Measurements from ENCODE around the gene PROX1. TPM values are rescaled to one million over a fixed set of nuclear protein-coding genes. Genes with fewer than 3 reads are reported as not detected.

PROX1 gene
- total and polyA plus RNA-seq, 2 experiments from 2014 or later: 4.8 to 15.7 TPM

- no peaks in the 10 kb centered on the region for H4K20me1 ChIP-seq (ENCODE audit: insufficient read depth, poor library complexity, severe bottlenecking)
- no peaks in the 10 kb centered on the region for H3K9me2 ChIP-seq (replicated peaks; ENCODE audit: insufficient read depth)
- no peak for DNase-seq (ENCODE audit: low spot score)
- H3K27me3 ChIP-seq: no peaks in the 10 kb centered on the region
- TF ChIP-seq CTCF (IDR thresholded peaks at IDR 0.05; ENCODE audit: poor library complexity): no peak
- TF ChIP-seq EZH2phosphoT487 (IDR thresholded peaks at IDR 0.05; ENCODE audit: low read depth, severe bottlenecking, unreplicated experiment): no peak
- TF ChIP-seq EZH2 (IDR thresholded peaks at IDR 0.05; ENCODE audit: borderline replicate concordance): no peak
- H3K4me2 ChIP-seq: no peak overlapping the region
- no peaks in the 10 kb centered on the region for H3K79me2 ChIP-seq
- H2AFZ ChIP-seq: no peak overlapping the region
- no peaks in the 10 kb centered on the region for H3K4me1 ChIP-seq (ENCODE audit: insufficient read depth)
- H3K9me3 ChIP-seq (ENCODE audit: low read depth): no peaks in the 10 kb centered on the region
- WGBS (ENCODE audit: low lambda C conversion rate, missing lambda C conversion rate): 74% methylated on average over 8 of the region's 8 CpGs
- H3K36me3 ChIP-seq (replicated peaks; ENCODE audit: insufficient read depth, low read depth): no peaks in the 10 kb centered on the region
- H3K4me3 ChIP-seq: no peak overlapping the region
- no peak overlapping the region for H3K27ac ChIP-seq
Measured at GRCh38 chr1:214018386-214019268, 30.9 kb downstream of the PROX1 start.

GRCh38 chr1:214019499-214019898 lies 31.7 kb downstream of the PROX1 start:
- DNase-seq (ENCODE audit: low spot score): no peak
- no peak overlapping the region for H3K4me2 ChIP-seq
- H3K27me3 ChIP-seq: no peaks in the 10 kb centered on the region
- no peaks in the 10 kb centered on the region for H3K79me2 ChIP-seq
- no peak overlapping the region for H2AFZ ChIP-seq
- no peak overlapping the region for H3K4me3 ChIP-seq
- H3K4me1 ChIP-seq (ENCODE audit: insufficient read depth): no peaks in the 10 kb centered on the region
- no peaks in the 10 kb centered on the region for H4K20me1 ChIP-seq (ENCODE audit: insufficient read depth, poor library complexity, severe bottlenecking)
- H3K36me3 ChIP-seq (replicated peaks; ENCODE audit: insufficient read depth, low read depth): no peaks in the 10 kb centered on the region
- no peaks in the 10 kb centered on the region for H3K9me3 ChIP-seq (ENCODE audit: low read depth)
- H3K27ac ChIP-seq: no peak overlapping the region
- WGBS (ENCODE audit: low lambda C conversion rate, missing lambda C conversion rate): 93% methylated on average over 13 of the region's 13 CpGs
- H3K9me2 ChIP-seq (replicated peaks; ENCODE audit: insufficient read depth): no peaks in the 10 kb centered on the region
- TF ChIP-seq CTCF (IDR thresholded peaks at IDR 0.05; ENCODE audit: poor library complexity): no peak

- Histone ChIP-seq H3K36me3 (replicated peaks; ENCODE audit: insufficient read depth, low read depth) (no peaks in the 10 kb centered on the region), H2AFZ (no peak overlapping the region), H3K4me3 (no peak overlapping the region), H4K20me1 (ENCODE audit: insufficient read depth, poor library complexity, severe bottlenecking) (no peaks in the 10 kb centered on the region), H3K4me2 (no peak overlapping the region), H3K27ac (no peak overlapping the region), H3K27me3 (no peaks in the 10 kb centered on the region), H3K79me2 (no peaks in the 10 kb centered on the region), H3K9me2 (replicated peaks; ENCODE audit: insufficient read depth) (no peaks in the 10 kb centered on the region), H3K4me1 (ENCODE audit: insufficient read depth) (no peaks in the 10 kb centered on the region), H3K9me3 (ENCODE audit: low read depth) (no peaks in the 10 kb centered on the region)
- DNase-seq (ENCODE audit: low spot score): no peak
- TF ChIP-seq EZH2phosphoT487 (IDR thresholded peaks at IDR 0.05; ENCODE audit: low read depth, severe bottlenecking, unreplicated experiment) (no peak), CTCF (IDR thresholded peaks at IDR 0.05; ENCODE audit: poor library complexity) (no peak)
- 76% methylated on average over 3 of the region's 3 CpGs for WGBS (ENCODE audit: low lambda C conversion rate, missing lambda C conversion rate)
Measured at GRCh38 chr1:214021321-214021720, 33.5 kb downstream of the PROX1 start.
